Activated B cell treated with CpG ODN at 0.5 μM for 24 hours (primary cell): ENCODE results near the gene SMAD9. TPM values are rescaled to one million over a fixed set of nuclear protein-coding genes. Genes with fewer than 3 reads are reported as not detected.

ENCODE experiments used
- ATAC-seq: fragments of 200-7000 bp; cut with Tn5 transposase; one replicate; pipeline ENCODE4 v1.10.0; 2021; ENCODE audit warnings: low read depth, mild to moderate bottlenecking, moderate library complexity
- CTCF ChIA-PET: fragments of 350-600 bp; sonication (Branson Sonifier 250); formaldehyde crosslinking; loops from one replicate; lab custom pipeline; 2021; ENCODE audit warnings: antibody characterized with exemption; lab: Charles Lee
- POLR2A ChIA-PET: fragments of 350-600 bp; sonication (Branson Sonifier 250); formaldehyde crosslinking; loops from one replicate; lab custom pipeline; 2021; ENCODE audit warnings: antibody characterized with exemption; lab: Charles Lee
- DNase-seq: peaks from one replicate; pipeline ENCODE4 v3.0.0; 2022
- H3K27ac Mint-ChIP-seq: one replicate; pipeline ENCODE4 v1.8.0; 2020; ENCODE audit warnings: mixed read lengths
- H3K27me3 Mint-ChIP-seq: one replicate; pipeline ENCODE4 v1.8.0; 2021; ENCODE audit warnings: mixed read lengths
- H3K36me3 Mint-ChIP-seq: one replicate; pipeline ENCODE4 v1.8.0; 2021; ENCODE audit warnings: low read depth, mixed read lengths
- H3K4me1 Mint-ChIP-seq: one replicate; pipeline ENCODE4 v1.8.0; 2021; ENCODE audit warnings: mixed read lengths
- H3K4me3 Mint-ChIP-seq: one replicate; pipeline ENCODE4 v1.8.0; 2020; ENCODE audit warnings: mild to moderate bottlenecking, mixed read lengths
- H3K9me3 Mint-ChIP-seq: one replicate; pipeline ENCODE4 v1.8.0; 2020; ENCODE audit warnings: mixed read lengths
- intact Hi-C: fragments of 100-400 bp; cut with micrococcal nuclease; formaldehyde crosslinking; loops from one replicate; pipeline ENCODE4 v1.15.1; 2024
- total RNA-seq: library from RNA; stranded (reverse); gene quantifications from 2 replicates; pipeline ENCODE4 v1.2.3, GENCODE V29; 2022
- TF ChIP-seq, protein P1 (sequence below): fragments of 200-600 bp; IDR thresholded peaks from one replicate; pipeline ENCODE4 v1.8.0; 2022; ENCODE audit warnings: antibody characterized with exemption, mild to moderate bottlenecking

SMAD9 gene
- total RNA-seq, result not detected in 2 replicates

DNA sequence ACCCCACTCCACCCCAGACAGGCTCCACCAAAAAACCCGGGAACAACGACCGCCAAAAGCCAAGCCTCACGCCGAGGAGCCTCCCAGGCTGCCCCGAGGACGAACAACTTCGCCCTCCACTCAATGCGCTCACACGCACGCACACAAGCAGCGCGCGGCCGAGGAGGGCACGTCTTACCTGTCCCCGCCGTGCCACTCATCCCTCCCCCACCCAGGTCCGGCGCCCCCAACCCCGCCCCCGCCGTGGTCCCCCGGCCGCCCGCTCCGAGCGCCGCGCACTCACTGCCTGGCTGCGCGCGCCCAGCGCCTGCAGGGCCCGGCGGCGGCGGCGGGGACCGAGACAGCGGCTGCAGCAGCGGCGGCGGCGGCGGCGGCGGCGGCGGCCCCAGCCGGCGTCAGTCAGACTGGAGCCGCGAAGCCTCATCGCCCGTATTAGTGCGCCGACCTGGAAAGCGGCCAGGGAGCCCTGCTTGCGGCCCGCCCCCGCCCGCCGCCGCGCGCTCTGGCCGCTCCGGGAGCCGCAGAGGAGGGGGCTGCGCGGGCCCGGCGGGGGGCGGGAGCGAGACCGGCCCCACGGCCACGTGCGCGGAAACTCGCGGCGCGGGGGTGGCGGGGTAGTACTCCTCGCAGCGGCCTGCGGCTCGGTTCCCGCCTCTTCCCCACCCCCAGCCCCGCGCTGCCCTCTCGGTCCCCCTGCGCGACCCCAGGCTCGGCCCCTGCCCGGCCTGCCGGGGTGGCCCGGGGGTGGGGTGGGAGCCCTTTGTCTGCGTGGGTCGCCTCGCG is at the start of gene SMAD9:
Gene SMAD9, minus strand, starts transcription at position 406 of the 783 bp plus-strand sequence. CDS start 40,549 bp downstream, outside the sequence.
- Mint-ChIP-seq H3K4me1 (peaks cover 12% of the 10 kb centered on the region), H3K27ac (no peak within 1 kb of the TSS), H3K36me3 (no peaks in the 10 kb centered on the region), H3K4me3 (peak within 1 kb of the TSS; percentile 74), H3K27me3 (peaks cover 55% of the 10 kb centered on the region), H3K9me3 (no peaks in the 10 kb centered on the region)
- ChIA-PET CTCF (no interaction called here), POLR2A (no interaction called here)
- TF ChIP-seq, protein P1, sequence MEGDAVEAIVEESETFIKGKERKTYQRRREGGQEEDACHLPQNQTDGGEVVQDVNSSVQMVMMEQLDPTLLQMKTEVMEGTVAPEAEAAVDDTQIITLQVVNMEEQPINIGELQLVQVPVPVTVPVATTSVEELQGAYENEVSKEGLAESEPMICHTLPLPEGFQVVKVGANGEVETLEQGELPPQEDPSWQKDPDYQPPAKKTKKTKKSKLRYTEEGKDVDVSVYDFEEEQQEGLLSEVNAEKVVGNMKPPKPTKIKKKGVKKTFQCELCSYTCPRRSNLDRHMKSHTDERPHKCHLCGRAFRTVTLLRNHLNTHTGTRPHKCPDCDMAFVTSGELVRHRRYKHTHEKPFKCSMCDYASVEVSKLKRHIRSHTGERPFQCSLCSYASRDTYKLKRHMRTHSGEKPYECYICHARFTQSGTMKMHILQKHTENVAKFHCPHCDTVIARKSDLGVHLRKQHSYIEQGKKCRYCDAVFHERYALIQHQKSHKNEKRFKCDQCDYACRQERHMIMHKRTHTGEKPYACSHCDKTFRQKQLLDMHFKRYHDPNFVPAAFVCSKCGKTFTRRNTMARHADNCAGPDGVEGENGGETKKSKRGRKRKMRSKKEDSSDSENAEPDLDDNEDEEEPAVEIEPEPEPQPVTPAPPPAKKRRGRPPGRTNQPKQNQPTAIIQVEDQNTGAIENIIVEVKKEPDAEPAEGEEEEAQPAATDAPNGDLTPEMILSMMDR, result no peak
- peak; percentile 31 for ATAC-seq
- no peak for DNase-seq
- intact Hi-C loops, result loop anchor here (5.0 kb wide), 1 partner anchor 488 kb away; the partner anchor contains the start of gene CCNA1

DNA sequence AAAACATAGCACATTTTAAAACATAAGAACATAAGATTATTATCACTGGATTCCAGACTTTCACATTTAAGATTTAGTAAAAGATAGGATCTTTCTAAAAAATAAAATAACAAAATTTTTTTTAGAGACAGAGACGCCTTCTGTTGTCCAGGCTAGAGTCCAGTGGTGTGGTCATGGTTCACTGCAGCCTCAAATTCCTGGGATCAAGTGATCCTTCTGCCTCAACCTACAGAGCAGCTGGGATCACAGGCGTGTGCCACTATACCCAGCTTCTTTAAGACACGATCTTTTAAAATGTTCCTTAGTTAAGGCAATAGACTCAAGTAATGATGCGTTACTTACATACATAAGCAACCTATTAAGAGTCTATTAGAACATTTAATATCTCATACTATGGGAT is 46.4 kb upstream of the SMAD9 start:
- ATAC-seq, result no peak

DNA sequence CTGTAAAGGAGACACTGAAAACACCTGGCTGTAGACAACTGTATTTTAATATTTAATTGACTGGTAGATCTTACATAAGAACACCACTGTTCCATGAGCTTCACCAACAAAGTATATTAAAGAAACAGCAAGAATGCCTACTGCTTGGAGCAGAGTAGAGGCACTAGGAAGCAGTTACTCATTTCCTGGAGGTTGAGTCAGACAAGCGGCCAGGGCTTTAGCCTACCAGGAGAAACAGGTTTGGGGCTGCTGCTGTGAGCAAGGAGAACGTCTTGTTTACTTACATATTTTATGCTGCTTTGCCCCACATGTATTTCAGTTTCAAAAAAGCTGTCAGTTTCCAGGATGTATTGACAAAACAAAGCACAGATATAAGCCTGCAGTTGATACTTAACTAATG is 45.7 kb upstream of the SMAD9 start:
- TF ChIP-seq, protein P1, result no peak
- no peaks in the 10 kb centered on the region for H3K27me3 Mint-ChIP-seq
- no peaks in the 10 kb centered on the region for H3K4me1 Mint-ChIP-seq
- no peak overlapping the region for H3K27ac Mint-ChIP-seq
- intact Hi-C loops, result no loop called here
- no peak for ATAC-seq
- H3K9me3 Mint-ChIP-seq, result no peaks in the 10 kb centered on the region
- ChIA-PET POLR2A (no interaction called here), CTCF (no interaction called here)
- DNase-seq, result no peak
- H3K4me3 Mint-ChIP-seq, result no peak overlapping the region
- H3K36me3 Mint-ChIP-seq, result peaks cover 64% of the 10 kb centered on the region

More for the DNA sequence above, 46.4 kb upstream of the SMAD9 start:
- TF ChIP-seq, protein P1, result no peak
- H3K27me3 Mint-ChIP-seq, result no peaks in the 10 kb centered on the region
- H3K9me3 Mint-ChIP-seq, result no peaks in the 10 kb centered on the region
- no peak overlapping the region for H3K4me3 Mint-ChIP-seq
- DNase-seq, result no peak
- intact Hi-C loops, result no loop called here
- H3K4me1 Mint-ChIP-seq, result no peaks in the 10 kb centered on the region
- no peak overlapping the region for H3K27ac Mint-ChIP-seq
- CTCF ChIA-PET, result no interaction called here
- POLR2A ChIA-PET, result no interaction called here
- H3K36me3 Mint-ChIP-seq, result peaks cover 63% of the 10 kb centered on the region

DNA sequence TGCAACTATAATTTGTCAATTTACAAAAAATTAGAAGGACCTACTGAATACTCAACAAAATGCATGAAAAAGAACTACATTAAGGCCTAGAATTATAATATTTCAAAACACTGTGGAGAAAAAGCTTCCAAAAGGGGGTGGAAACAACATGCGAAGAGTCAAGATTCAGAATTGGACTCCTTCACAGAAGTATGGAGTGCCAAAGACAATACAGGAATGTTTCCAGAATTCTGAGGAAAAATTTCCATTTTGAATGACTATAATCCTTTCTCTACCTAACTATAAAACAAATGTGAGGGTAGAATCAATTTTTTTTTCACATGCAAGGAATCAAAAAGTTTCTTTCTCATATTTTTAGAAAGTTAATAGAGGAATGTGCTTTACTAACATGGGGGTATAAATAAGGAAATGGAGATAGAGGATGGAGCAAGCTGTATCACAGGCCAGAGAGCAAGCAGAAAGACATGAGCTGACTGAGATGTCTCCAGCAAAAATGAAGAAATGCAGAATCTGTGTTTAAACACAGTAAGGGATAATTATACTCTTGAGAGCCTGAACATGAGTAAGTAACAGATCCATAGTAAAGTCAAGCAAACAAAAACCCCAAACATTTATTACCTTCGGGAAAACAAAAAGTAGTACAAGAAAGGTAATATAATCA is 39.5 kb upstream of the SMAD9 start:
- H3K36me3 Mint-ChIP-seq, result peaks cover 72% of the 10 kb centered on the region
- H3K27me3 Mint-ChIP-seq, result no peaks in the 10 kb centered on the region
- TF ChIP-seq, protein P1, result no peak
- ATAC-seq (no peak), DNase-seq (no peak)
- peaks cover 1% of the 10 kb centered on the region for H3K4me1 Mint-ChIP-seq
- intact Hi-C loops, result no loop called here
- H3K9me3 Mint-ChIP-seq, result no peaks in the 10 kb centered on the region
- CTCF ChIA-PET, result no interaction called here
- H3K27ac Mint-ChIP-seq, result no peak overlapping the region
- H3K4me3 Mint-ChIP-seq, result no peak overlapping the region
- POLR2A ChIA-PET, result no interaction called here

DNA sequence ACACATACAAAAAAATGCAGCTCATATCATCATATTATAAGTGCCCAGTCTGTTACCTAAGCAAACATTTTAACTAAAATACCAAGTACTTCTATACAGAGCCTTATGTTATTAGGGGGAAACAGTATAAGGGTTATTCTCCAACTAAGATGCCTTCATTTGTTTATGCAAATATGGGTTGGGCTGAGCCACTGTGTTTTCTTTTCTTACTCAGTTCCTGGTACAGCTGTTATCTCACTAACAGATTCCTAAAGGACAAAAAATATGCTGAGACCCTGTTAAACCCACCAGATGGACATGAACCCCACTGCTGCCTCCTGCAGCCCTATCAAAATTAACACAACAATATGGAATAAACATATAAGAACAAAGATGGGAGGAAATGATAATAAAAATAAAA is 34.5 kb upstream of the SMAD9 start:
- Mint-ChIP-seq H3K27ac (no peak overlapping the region), H3K4me3 (no peak overlapping the region), H3K9me3 (no peaks in the 10 kb centered on the region), H3K27me3 (no peaks in the 10 kb centered on the region), H3K36me3 (peaks cover 73% of the 10 kb centered on the region), H3K4me1 (peaks cover 2% of the 10 kb centered on the region)
- POLR2A ChIA-PET, result interaction anchor here (0.6 kb wide), 1 partner anchor 45 kb away, joined by 4 read pairs; no protein-coding TSS in a partner anchor
- intact Hi-C loops, result no loop called here
- ATAC-seq (no peak), DNase-seq (no peak)
- TF ChIP-seq, protein P1, result no peak
- CTCF ChIA-PET, result no interaction called here
